Measurements from ENCODE around the gene NELFE. TPM values are rescaled to one million over a fixed set of nuclear protein-coding genes. Genes with fewer than 3 reads are reported as not detected.

NELFE gene
- total and polyA plus RNA-seq, 11 donors = 35.4 to 82.0 (median 46.4) TPM

DNA sequence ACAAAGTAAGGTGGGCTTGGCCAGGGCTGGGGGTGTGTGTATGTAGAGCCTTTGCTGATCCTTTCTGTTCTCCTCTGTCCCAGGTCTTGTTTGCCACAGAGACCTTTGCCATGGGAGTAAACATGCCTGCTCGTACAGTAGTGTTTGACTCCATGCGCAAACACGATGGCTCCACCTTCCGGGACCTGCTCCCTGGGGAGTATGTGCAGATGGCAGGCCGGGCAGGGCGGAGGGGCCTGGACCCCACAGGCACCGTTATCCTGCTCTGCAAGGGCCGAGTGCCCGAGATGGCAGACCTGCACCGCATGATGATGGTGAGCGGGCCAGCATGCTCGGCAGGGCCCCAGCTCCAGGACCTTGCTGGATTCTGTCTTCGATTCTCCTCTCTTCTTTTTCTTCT lies 6.9 kb upstream of the NELFE start:
- Histone ChIP-seq H3K27ac (no peak overlapping the region), H3K9me3 (no peaks in the 10 kb centered on the region), H3K36me3 (peaks cover 0 to 98% (median 95%) of the 10 kb centered on the region in 9 donors), H3K4me1 (peaks cover 0 to 6% (median 3%) of the 10 kb centered on the region in 12 donors), H3K4me3 (no peak overlapping the region), H3K27me3 (no peaks in the 10 kb centered on the region)
- 88 to 91% (median 90%) methylated on average over 13 of the region's 13 CpGs for WGBS, 4 donors
- intact Hi-C loops (cut with DNase I) = no loop called here
- ATAC-seq (no peak), DNase-seq (no peak)
- TF ChIP-seq, protein P1, sequence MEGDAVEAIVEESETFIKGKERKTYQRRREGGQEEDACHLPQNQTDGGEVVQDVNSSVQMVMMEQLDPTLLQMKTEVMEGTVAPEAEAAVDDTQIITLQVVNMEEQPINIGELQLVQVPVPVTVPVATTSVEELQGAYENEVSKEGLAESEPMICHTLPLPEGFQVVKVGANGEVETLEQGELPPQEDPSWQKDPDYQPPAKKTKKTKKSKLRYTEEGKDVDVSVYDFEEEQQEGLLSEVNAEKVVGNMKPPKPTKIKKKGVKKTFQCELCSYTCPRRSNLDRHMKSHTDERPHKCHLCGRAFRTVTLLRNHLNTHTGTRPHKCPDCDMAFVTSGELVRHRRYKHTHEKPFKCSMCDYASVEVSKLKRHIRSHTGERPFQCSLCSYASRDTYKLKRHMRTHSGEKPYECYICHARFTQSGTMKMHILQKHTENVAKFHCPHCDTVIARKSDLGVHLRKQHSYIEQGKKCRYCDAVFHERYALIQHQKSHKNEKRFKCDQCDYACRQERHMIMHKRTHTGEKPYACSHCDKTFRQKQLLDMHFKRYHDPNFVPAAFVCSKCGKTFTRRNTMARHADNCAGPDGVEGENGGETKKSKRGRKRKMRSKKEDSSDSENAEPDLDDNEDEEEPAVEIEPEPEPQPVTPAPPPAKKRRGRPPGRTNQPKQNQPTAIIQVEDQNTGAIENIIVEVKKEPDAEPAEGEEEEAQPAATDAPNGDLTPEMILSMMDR (IDR thresholded peaks at IDR 0.05) = no peak
- no peak for TF ChIP-seq POLR2A (IDR thresholded peaks at IDR 0.05)

DNA sequence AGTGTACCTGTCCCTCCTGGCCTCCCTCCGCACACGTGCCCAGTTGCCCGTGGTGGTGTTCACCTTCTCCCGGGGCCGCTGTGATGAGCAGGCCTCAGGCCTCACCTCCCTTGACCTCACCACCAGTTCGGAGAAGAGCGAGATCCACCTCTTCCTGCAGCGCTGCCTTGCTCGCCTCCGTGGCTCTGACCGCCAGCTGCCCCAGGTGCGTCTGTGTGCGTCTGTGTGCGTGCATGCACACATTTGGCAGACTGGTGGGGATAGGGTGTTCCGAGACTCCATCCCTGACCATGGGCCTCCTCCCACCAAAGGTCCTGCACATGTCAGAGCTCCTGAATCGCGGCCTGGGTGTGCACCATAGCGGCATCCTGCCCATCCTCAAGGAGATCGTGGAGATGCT lies 5.2 kb upstream of the NELFE start:
- 91 to 98% (median 96%) methylated on average over 14 to 19 of the region's 19 CpGs for WGBS, 4 donors
- Histone ChIP-seq H3K27ac (no peak overlapping the region), H3K4me1 (peaks cover 0 to 11% (median 7%) of the 10 kb centered on the region in 12 donors), H3K27me3 (no peaks in the 10 kb centered on the region), H3K9me3 (no peaks in the 10 kb centered on the region), H3K36me3 (peaks cover 0 to 90% (median 89%) of the 10 kb centered on the region in 9 donors), H3K4me3 (no peak overlapping the region)
- DNase-seq = no peak
- ATAC-seq = no peak
- TF ChIP-seq POLR2A (IDR thresholded peaks at IDR 0.05) = no peak
- TF ChIP-seq, protein P1 (IDR thresholded peaks at IDR 0.05) = no peak
- intact Hi-C loops (cut with DNase I) = no loop called here

DNA sequence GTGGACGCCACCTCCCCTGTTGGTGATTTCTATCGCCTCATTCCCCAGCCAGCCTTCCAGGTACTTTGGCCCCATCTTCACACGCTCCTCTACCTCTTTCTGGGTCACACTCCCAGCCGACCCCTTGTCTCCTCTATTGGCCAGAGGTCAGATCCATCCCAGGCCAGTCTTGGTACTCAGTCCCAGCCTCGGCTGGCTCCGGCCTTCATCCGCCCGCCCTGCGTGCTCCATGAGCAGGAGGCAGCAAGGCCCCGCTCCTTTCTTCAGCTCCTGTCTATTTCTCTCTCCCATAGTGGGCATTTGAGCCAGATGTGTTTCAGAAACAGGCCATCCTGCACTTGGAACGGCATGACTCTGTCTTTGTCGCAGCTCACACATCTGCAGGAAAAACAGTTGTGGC lies 2.8 kb upstream of the NELFE start:
- 93 to 96% (median 95%) methylated on average over 12 of the region's 12 CpGs for WGBS, 4 donors

DNA sequence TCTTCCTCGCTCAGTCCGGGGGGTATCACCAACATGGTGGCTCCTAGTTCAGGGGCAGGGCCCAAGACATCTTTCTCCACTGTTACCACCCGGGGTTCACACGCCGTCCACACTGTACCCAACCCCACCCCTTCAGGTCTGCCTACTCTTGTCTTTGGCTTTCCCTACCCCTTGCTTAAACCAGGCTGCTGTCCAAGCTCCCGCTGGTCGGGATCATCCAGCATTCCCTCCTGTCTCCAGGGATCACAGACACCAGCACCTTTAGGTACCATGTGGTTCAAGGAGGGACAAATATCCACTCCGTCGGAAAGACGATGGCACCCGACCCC lies 395 bp downstream of the NELFE start:
- Histone ChIP-seq H3K27ac (peak overlapping the region; percentile 35 to 95 (median 83)), H3K4me3 (peak overlapping the region; percentile 70 to 99 (median 87)), H3K9me3 (no peaks in the 10 kb centered on the region), H3K36me3 (peaks cover 0 to 78% (median 73%) of the 10 kb centered on the region in 9 donors), H3K4me1 (peaks cover 0 to 23% (median 18%) of the 10 kb centered on the region in 12 donors), H3K27me3 (no peaks in the 10 kb centered on the region)
- intact Hi-C loops (cut with DNase I) = loop anchor here in 8 of 10 donors (5.0 to 10.0 kb wide), 5 partner anchors 54 to 414 kb away; partner anchors contain the start of genes ATP6V1G2 (in 3 of the 8), DDX39B (in 3 of the 8), LY6G5C (in 3 of the 8) and NFKBIL1 (in 3 of the 8)
- TF ChIP-seq, protein P1 (IDR thresholded peaks at IDR 0.05) = no peak
- no peak for TF ChIP-seq POLR2A (IDR thresholded peaks at IDR 0.05)
- peak in 2 of 4 donors; percentile 0 to 10 for ATAC-seq
- DNase-seq = no peak
- WGBS, 4 donors = 7 to 11% (median 8%) methylated on average over 11 of the region's 11 CpGs

More for the DNA sequence above, 2.8 kb upstream of the NELFE start:
- Histone ChIP-seq H3K27ac (no peak overlapping the region), H3K4me1 (peaks cover 0 to 23% (median 18%) of the 10 kb centered on the region in 12 donors), H3K27me3 (no peaks in the 10 kb centered on the region), H3K4me3 (no peak overlapping the region), H3K9me3 (no peaks in the 10 kb centered on the region), H3K36me3 (peaks cover 0 to 77% (median 73%) of the 10 kb centered on the region in 9 donors)
- DNase-seq (no peak), ATAC-seq (no peak)
- TF ChIP-seq POLR2A (IDR thresholded peaks at IDR 0.05) = no peak
- intact Hi-C loops (cut with DNase I) = no loop called here

DNA sequence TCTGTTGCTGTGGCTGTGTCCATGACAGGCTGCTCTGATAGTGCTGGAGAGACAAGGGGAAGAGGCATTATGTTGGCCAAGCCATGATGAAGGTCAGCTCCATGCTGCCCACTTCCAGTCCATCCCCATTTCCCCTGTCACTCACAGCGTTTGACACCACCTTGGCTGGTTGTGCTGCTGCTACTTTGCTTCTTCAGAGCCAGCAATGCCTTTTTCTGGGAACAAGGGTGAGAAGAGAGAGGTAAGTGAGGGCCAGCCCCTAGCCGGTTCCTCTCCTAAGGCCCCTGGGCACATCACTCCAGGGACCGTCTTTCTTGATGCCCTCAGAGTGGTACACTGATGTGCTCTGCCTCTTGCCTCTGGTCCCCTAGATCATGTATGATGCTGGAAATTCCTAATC lies 2.0 kb downstream of the NELFE start:
- Histone ChIP-seq H3K36me3 (peaks cover 0 to 78% (median 73%) of the 10 kb centered on the region in 9 donors), H3K27me3 (no peaks in the 10 kb centered on the region), H3K9me3 (no peaks in the 10 kb centered on the region), H3K4me3 (no peak overlapping the region), H3K4me1 (peaks cover 0 to 23% (median 18%) of the 10 kb centered on the region in 12 donors), H3K27ac (no peak overlapping the region)
- TF ChIP-seq POLR2A (IDR thresholded peaks at IDR 0.05) = no peak
- TF ChIP-seq, protein P1 (IDR thresholded peaks at IDR 0.05) = no peak
- DNase-seq = no peak
- ATAC-seq = no peak
- intact Hi-C loops (cut with DNase I) = loop anchor here in 8 of 10 donors (5.0 to 10.0 kb wide), 5 partner anchors 52 to 412 kb away; partner anchors contain the start of genes ATP6V1G2 (in 3 of the 8), DDX39B (in 3 of the 8), LY6G5C (in 3 of the 8) and NFKBIL1 (in 3 of the 8)
- 65 to 98% (median 93%) methylated on average over 3 of the region's 3 CpGs for WGBS, 4 donors

Data from heart left ventricle (tissue), 16 donors.